ENCODE results near the gene IQCK.

IQCK gene

GRCh38 chr16:19901164-19901563 is 183.1 kb downstream of the IQCK start:
- TF ChIP-seq CTCF (IDR thresholded peaks at IDR 0.05; ENCODE audit: low read depth, low read length) = no peak
- no peak for TF ChIP-seq EZH2phosphoT487 (IDR thresholded peaks at IDR 0.05; ENCODE audit: low read depth)
- H3K79me2 ChIP-seq (ENCODE audit: low read length) = no peaks in the 10 kb centered on the region
- H3K4me1 ChIP-seq (ENCODE audit: low read length) = peaks cover 3% of the 10 kb centered on the region; the same call in 1 of the 2 replicates
- no peak overlapping the region for H3K4me2 ChIP-seq (ENCODE audit: low read length)
- peaks cover 2% of the 10 kb centered on the region; the same call in 1 of the 2 replicates for H3K27me3 ChIP-seq (ENCODE audit: low read depth, low read length)
- no peak overlapping the region for H3K27ac ChIP-seq (ENCODE audit: low read length)
- no peak overlapping the region for H2AFZ ChIP-seq (ENCODE audit: low read depth, low read length)
- H4K20me1 ChIP-seq (ENCODE audit: insufficient read depth, low read length) = no peaks in the 10 kb centered on the region
- H3K4me3 ChIP-seq (ENCODE audit: low read length) = no peak overlapping the region
- no peaks in the 10 kb centered on the region for H3K9me3 ChIP-seq (ENCODE audit: insufficient read depth, low read length)
- H3K36me3 ChIP-seq (replicated peaks; ENCODE audit: low read depth, low read length) = no peaks in the 10 kb centered on the region
- no peak overlapping the region for H3K9ac ChIP-seq (ENCODE audit: low read length)

GRCh38 chr16:19907161-19907992 is 189.3 kb downstream of the IQCK start:
- Histone ChIP-seq H3K4me2 (ENCODE audit: low read length) (peak overlapping the region; percentile 61), H3K27ac (ENCODE audit: low read length) (no peak overlapping the region), H3K79me2 (ENCODE audit: low read length) (no peaks in the 10 kb centered on the region), H3K4me3 (ENCODE audit: low read length) (peak overlapping the region; percentile 37), H4K20me1 (ENCODE audit: insufficient read depth, low read length) (no peaks in the 10 kb centered on the region), H3K9ac (ENCODE audit: low read length) (no peak overlapping the region), H3K27me3 (ENCODE audit: low read depth, low read length) (peaks cover 4% of the 10 kb centered on the region; the same call in 1 of the 2 replicates), H3K9me3 (ENCODE audit: insufficient read depth, low read length) (no peaks in the 10 kb centered on the region), H3K36me3 (replicated peaks; ENCODE audit: low read depth, low read length) (no peaks in the 10 kb centered on the region), H3K4me1 (ENCODE audit: low read length) (peaks cover 10% of the 10 kb centered on the region; the same call in 1 of the 2 replicates), H2AFZ (ENCODE audit: low read depth, low read length) (peak overlapping the region; percentile 78)
- peak; percentile 96 for TF ChIP-seq CTCF (IDR thresholded peaks at IDR 0.05; ENCODE audit: low read depth, low read length)
- no peak for TF ChIP-seq EZH2phosphoT487 (IDR thresholded peaks at IDR 0.05; ENCODE audit: low read depth)
